Gastrocnemius medialis (tissue), 4 donors: ENCODE results near the gene ACOXL.
A peak's percentile ranks its signal among the peaks of the same experiment; 100 is the strongest.

Experiments
- CTCF ChIP-seq, 5 experiments: fragments of 450-650 bp in 3 of 5; fragments of 200-600 bp in 2 of 5; sonication (generic) in 2 of 5; IDR thresholded peaks in 4 of 5; conservative IDR thresholded peaks in 1 of 5; 1 replicate in 4 of 5; 2 replicates in 1 of 5; pipeline ENCODE4 v1.5.1; 2016 to 2019; ENCODE audit warnings: antibody characterized with exemption in 5 of 5, mild to moderate bottlenecking in 3 of 5, moderate library complexity in 3 of 5
- POLR2A ChIP-seq, 2 donors: fragments of 450-650 bp; IDR thresholded peaks; one replicate each; pipeline ENCODE4 v1.6.1; 2017; ENCODE audit warnings: antibody characterized with exemption in 2 of 2, mild to moderate bottlenecking in 2 of 2, moderate library complexity in 2 of 2

- TF ChIP-seq CTCF (IDR thresholded peaks at IDR 0.05 in 4 of 5, conservative IDR thresholded peaks at IDR 0.05 in 1 of 5) (peak; percentile 45 to 70 (median 63)), POLR2A (IDR thresholded peaks at IDR 0.05) (no peak)
Measured at GRCh38 chr2:111135910-111136297, 403.5 kb downstream of the ACOXL start.
